HG02678 (cell line): ENCODE measurements around the gene ZNF536.

Source experiments
- ATAC-seq: cut with Tn5 transposase; IDR thresholded peaks from one replicate; pipeline ENCODE4 v1.9.1; 2021; ENCODE audit warnings: mild to moderate bottlenecking, moderate library complexity; ENCODE audit not compliant: unreplicated experiment

ZNF536 gene

DNA sequence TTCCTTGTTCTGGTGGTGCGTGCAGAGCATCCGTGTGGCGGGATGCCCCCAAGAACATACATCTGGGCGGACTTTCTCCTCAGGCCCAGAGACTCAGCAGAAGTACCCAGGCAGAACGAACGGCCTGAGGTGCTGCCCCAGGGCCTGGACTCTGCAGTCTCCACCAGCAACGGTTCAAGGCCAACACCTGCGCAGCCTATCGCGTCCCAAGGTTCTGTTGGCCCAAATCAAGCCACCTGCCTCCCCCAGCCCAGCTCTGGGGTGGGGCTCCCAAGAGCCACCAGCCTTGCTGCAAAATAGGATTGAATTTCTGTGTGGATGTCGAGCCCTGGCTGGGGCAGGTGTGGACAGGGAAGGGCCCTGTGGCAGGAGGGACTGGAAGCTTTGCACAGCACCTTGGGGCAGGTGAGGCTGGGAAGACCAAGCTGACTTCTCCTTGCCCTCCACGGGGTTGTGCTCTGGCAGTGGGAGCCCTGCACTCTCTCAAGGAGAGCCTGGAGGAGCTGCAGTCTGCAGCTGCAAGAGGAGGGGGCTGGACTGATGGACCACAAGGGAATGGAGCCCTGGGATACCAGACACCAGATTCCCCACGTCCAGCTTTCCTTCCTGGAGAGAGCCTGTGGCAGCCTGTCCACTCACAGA lies 146.9 kb downstream of the ZNF536 start:
- ATAC-seq, result no peak

DNA sequence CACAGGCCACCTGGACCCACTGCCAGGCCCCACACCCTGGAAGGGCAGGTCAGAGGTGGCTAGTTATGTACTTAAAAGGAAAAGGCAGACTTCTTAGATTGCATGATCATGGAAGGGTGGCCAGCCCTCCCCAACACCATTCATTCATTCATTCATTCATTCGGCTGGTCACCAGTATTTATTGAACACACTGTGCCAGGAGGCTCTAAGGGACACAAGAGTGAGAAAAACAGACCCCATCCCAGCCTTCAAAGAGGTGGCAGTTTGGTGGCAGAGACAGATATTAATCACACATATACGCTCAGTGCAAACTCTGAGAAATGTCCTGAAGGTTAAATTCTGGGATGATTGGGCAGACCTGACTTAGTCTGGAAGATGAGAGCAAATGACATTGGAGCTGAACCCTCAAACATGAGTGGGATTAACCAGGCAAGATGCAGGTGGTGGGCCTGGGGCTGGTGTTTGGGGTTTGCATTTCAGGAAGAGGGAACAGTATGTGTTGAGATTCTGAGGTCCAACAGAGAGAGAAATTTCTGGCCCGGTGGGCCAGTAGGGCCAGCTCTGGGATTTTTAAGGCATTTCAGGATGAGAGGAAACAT lies 147.5 kb downstream of the ZNF536 start:
- no peak for ATAC-seq

DNA sequence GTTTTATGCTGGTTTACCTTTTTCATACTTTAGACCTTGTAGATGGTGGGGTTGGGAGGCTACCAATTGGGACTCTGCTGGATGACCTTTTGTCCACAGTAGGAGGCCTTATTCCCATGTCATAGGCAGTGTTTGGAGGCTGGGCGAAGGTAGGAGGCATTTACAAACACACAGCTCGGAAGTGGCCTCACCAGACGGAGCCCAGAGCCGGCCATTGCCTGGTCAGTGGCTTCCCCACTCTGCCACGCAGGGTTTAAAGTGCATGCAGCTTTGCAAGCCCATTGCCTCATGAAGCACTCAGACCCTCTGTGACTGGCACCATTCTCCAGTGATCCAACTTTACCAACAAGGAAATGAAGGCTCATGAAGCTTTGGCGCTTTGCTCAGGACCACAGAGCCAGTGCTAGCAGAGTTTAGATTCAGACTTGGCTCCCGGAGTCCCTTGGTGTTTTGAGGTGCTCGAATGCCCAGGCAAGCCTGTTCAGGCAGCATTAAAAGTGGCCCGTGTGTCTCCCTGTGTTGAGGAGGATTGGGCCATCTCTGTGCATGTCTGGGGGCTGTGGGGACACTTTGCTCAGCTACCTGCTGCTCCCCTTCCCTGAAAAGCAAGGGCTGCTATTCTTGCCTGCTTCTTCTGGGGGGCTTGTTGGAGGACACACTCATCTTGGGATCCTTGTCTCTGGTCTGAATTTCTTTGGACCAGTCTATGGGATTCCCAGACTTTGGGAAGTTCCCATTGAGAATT lies 148.7 kb downstream of the ZNF536 start:
- no peak for ATAC-seq

DNA sequence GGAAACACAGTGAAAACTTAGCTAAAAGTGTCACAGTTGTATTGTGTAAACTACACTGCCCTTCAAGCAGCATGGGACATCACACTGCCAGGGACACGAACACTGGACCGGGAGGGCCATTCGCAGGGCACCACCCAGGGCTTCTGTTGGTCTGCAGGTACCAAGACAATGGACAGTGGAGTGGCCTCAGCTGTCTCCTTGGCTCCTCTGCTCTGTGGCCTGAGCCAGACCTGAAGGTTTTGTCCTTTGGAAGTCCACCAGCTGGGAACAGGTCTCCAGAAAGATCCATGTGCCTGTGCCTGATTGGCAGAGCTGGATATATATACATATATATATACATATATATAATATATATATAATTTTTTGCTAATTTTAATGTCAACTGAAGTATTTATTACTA lies 149.8 kb downstream of the ZNF536 start:
- no peak for ATAC-seq

DNA sequence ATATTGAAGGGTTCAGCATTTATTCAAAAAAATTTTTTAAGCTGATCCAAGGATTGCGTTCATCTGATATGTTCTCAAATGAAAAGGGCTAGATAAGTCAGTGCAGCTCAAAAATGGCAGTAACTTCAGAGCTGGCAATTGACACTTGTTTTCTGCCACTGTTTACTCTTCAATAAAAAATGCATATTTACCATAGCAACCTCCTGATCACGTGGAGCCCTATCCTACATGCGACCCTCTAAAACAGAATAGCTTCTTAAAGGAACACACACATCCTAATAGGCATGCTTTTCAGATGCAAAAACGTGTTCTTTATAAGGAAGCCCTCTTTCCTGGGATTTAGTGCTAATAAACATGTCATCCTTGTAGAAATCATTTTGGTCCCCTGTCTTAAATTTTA lies 150.2 kb downstream of the ZNF536 start:
- no peak for ATAC-seq

DNA sequence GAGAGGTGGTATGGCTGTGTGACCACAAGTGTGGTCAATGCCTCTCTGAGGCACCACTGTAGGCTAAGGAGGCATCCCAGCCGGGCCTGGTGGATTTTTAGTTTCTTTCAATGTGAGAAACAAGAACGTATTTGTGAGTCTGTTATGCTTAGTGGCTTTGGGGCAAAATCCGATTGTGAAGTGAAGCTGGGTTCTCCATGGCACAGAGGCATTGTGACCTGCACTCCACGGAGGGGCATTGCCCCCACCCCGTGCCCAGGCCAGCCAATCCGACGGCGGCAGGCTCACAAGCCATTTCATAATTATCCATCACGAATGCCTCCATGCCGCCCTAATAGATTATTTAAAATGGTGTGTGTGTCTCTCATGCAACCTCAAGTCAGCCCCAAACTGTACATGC lies 151.6 kb downstream of the ZNF536 start:
- no peak for ATAC-seq

DNA sequence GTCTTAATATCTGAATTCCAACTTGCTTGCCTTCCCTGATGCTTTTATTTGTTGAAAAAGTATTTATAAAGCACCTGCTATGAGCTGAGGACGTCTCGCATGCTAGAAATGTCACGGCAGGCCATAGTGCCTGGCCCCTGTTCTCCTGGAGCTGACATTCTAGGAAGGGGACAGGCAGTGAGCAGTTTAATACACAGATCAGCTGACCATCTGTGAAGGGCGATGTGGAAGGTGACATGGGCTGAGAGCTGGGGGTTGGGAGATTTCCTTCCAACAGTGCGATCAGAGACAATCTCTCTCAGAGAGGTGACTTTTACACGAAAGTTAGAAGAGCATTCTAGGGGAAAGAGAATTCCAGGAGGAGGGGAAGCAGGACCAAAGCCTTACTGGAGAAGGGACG lies 153.2 kb downstream of the ZNF536 start:
- ATAC-seq, result no peak

DNA sequence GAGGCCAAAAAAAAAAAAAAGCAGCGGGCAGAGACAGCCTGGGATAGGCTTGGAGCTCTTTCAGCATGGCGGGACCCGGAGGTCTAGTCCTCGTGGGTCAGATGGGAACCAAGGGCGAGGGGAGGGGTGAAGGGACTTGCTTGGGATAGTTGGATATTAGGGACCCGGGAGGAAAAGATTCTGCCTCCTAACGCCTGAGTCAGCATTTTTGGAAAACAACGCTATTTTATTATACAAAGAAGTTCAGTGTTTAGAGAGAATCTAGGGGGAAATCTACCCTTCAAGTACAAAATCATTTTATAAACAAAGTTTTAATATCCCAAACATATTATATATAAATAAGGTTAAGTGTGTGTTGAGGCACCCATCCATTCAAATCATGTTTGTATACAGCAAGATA lies 156.7 kb downstream of the ZNF536 start:
- ATAC-seq, result no peak

DNA sequence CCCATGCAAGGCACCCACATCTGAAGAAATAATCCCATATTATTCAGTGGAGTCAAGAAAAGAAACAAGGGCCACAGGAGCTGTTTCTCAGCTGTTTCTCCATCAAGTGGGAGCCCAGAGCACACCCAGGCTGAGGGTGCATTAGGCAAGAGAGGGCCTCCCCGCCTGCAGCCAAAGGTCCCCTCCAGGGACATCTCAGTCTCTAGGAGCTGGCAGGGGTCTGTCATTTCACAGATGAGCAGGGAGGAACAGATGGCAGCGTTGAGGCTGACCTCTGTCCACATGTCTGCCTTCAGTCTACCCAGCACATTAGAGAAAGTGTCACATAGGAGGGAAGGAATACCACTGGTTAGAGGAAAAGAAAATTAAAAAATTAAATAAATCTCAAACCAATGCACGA lies 157.7 kb downstream of the ZNF536 start:
- ATAC-seq, result no peak

DNA sequence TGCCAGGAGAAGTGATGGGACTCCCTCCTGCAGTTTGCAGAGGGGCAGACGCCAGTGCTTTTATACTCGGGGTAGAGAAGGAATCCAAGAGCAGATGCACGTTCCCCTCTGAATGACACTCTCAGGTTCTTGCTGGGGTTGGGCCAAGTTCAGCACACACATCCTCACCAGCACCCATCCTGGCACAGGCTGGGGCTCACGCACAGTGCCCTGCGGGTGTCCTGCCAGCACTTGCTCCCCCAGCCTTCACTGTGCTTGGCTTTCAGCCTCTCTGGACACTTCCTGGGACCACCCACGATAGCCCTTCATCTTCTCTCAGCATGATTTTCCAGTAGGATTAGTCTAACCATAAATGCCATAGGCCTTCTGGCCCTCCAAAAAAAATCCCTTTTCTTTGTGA lies 158.6 kb downstream of the ZNF536 start:
- no peak for ATAC-seq

DNA sequence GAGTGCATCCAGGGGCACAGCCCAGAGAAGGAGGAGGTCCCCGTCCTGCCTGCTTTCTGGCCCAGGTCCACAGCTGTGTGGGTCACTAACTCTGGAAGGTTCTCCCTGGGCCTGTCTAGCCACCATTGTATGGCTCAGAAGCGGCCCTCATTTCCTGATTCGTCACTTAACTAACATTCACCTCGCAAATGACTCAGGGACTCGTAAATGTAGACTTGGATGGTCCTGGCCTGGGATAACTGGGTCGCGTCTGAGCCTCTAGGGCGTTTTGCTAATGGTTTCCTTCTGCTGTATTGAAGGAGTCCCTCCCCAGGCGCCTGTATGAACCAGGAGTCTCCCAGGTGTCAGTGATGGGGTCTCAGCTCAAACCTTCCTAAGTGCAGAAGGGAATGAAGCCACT lies 162.8 kb downstream of the ZNF536 start:
- ATAC-seq, result no peak

DNA sequence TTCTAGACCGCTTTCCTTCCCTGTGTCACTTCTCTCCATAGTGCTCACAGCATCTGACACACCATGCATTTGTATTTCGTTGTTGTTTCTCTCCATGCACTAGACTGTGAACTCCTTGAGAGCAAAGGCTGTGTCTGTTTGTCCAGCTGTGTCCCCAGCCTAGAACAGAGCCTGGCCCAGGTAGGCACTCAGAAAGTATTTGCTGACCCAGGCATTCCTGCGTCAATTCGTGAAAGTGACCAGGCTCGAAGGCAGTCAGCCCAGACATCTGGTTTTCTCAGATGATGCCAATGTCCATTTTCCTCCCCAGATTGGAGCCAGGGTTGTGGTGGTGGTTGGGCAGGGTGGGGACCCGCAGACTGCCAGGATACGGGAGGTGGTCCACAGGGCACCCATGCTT lies 164.8 kb downstream of the ZNF536 start:
- no peak for ATAC-seq

DNA sequence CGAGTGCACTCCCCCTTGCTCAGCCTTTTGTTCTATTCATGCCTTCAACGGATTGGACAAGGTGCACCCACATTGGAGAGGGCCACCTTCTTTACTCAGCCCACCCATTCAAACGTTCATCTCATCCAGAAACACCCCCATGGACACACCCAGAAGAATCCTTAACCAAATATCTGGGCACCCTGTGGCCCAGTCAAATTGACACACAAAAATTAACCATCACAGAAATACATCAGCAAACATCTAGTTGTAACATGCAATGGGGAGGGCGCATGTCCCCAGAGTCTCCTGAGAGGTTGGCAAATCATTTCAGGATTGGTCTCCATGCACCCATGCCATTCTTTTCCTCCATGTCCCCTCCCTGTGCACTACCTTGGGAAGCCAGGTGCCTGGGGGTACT lies 167.1 kb downstream of the ZNF536 start:
- ATAC-seq, result no peak

DNA sequence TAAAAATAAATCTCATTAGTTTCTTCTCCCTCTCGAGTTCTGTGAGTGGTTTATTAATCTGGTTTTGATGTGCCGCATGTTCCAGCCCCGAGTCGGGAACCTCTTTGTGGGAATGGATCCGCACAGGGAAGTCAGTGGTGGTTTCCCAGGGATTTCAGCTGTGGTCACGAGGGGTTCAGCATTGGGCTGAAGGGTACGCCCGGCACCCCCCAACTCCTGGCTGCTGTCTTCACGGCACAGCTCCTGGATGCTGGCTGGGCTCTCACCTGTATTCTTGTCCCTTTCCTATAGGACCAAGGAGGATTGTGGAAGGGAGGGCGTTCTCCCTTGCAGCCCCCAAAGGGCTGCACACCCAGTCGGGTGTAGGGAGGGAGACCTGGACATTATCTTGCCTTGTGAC lies 167.8 kb downstream of the ZNF536 start:
- ATAC-seq, result no peak

DNA sequence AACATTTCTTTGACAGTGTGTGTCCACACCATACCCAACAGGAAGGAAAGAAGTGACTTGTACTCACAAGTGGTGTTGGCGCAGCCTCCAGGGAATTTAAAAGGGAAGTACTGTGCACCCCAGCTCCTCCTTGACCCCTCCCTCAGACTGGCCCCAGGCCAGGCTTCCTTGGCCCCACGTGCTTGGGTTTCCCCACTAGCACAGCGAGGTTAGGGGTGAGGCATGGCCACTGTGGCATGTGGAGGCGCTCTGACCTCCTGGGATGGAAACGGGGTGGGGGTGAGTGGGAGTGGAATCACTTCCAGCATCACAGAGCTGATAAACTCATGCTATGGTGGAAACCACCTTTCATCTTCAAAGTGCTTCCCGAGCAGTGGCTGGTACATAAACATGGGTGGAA lies 168.6 kb downstream of the ZNF536 start:
- no peak for ATAC-seq

DNA sequence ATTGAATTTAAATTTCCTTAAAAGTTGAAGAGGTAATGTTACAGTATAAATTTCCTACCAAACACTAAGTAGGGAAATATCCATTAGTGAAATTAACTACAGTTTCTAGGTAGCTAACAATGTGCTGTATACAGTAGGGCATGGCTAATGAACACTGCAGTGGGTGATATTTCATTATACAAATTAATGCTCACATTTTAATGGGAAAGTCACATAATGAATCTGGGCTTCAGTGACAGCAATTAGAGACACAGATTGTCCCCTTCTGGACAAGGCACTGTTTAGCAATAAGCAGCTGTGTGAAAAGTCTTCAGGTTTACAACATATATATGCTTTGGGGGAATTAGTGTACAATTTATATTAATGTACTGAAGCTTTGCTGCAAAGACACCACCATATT lies 169.4 kb downstream of the ZNF536 start:
- ATAC-seq, result no peak

DNA sequence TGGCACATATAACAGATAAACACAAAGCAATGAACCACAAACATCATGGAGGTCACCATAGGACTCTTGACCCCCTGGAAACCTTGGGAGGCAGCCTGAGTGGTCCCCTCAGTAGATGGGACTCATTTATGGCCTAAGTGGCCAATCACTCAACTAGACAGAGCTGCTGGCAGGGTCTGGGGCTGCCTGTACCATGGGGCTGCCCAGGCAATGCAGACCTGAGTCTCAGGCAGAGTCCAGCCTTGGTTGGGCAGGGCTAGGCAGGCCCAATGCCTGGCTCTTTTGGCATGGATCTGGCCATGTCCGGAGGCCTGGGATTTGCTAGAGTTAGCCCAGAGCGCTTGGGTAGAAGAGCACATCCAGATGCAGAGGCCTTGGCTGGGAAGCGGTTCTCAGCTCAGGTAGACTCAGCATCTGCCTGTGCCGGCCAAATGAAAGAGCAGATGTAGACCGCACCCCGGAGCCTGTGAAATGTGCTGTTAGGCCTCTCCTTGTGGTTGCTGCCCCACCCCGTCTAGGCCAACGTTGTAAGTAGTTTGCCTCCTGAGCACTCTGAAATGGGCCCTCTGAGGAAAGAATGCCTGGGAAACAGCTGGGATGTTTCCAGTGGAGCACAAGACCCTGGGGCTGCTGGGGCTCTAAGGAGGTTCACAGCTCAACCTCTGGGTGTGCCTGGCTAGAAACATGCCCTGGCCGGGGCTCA lies 171.2 kb downstream of the ZNF536 start:
- ATAC-seq, result no peak

DNA sequence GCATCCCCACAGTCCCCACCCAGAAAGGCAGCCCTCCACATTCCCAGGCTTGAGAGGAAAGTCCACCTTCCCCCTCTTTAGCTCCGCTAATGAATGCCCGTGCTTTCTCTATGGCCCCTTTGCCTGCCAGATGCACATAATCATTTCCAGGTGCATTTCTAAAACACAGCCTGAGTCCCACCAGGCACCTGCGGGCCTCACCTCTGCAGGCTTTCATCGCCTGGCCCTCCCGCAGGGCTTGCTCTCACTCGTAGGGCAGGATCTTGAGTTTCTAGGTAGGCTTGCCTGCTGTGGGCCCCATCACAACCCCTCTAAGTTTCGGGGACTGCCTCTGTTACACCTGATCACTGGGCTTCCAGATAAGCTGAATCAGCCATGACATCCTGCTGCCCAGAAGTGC lies 173.6 kb downstream of the ZNF536 start:
- ATAC-seq, result no peak

DNA sequence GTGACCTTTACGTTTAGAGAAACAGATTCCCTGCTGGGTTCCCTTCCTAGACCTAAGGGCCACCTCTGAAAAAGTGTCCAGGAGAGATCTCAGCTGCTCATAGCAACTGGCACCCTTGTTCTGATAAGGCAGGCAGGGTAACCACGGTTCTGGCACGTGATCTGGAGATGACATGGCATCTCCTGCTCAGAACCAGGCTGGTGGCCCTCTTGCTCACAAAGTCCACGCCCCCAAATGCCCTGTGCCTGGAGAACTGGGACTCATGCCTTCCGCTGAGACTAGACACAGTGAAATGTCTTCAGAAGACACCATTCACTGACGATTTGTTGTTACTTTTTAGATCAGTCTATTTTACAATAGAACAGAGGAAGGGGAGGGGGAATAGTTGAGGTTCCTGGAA lies 174.1 kb downstream of the ZNF536 start:
- ATAC-seq, result no peak

DNA sequence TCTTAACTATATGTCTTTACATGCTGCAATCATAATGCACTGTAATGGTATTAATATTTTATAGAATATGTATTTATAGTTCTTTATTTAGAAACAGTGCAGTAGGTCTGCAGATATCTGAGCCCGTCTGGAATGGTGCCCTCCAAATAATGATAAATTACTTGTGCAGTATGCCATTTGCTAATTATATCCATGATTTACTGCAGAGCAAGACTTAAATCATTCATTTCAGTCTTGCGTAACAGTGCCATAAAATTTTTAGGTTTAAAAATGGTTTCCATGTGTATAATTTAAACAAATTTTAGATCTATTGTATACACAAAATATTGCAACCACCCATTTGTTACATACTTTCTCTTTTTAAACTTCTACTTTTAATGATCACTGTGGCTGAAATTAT lies 175.1 kb downstream of the ZNF536 start:
- no peak for ATAC-seq

DNA sequence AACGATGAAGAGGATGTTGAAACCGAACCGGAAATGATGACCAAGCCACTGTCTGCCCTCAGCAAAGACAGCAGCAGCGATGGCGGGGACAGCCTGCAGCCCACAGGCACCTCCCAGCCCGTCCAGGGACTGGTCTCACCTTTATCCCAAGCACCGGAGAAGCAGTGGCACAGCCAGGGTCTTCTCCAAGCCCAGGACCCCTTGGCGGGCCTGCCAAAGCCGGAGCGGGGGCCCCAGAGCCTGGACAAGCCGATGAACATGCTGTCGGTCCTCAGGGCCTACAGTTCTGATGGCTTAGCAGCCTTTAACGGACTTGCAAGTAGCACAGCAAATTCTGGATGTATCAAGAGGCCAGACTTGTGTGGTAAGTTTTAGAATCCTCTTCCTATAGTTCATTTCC lies 177.0 kb downstream of the ZNF536 start:
- ATAC-seq, result no peak

DNA sequence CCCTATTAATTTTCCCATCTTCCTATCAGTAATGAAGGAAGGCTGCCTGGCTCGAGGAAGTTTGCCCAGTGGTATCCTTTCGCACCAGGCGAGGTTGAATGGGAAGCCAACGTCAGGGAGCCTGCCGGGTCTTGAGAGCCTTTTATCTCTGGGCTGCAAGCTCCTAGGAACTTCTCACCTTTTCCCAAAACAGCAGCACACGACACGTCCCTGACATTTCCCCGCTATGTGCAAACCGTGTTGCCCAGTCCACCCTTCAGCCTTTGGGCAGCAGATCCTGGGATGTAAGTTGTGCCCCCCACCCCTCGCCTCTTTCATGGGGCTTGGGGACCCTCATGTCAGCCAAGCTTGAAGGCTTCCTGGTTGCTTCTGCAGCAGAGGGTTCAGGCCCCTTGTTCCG lies 179.1 kb downstream of the ZNF536 start:
- ATAC-seq, result no peak
